ENCODE measurements around the gene PTGES2. TPM values are rescaled to one million over a fixed set of nuclear protein-coding genes. Genes with fewer than 3 reads are reported as not detected.

The PTGES2 gene
- polyA plus RNA-seq, 1 of the 3 experiments (the other 2 are of a cell fraction), result 141 TPM

DNA sequence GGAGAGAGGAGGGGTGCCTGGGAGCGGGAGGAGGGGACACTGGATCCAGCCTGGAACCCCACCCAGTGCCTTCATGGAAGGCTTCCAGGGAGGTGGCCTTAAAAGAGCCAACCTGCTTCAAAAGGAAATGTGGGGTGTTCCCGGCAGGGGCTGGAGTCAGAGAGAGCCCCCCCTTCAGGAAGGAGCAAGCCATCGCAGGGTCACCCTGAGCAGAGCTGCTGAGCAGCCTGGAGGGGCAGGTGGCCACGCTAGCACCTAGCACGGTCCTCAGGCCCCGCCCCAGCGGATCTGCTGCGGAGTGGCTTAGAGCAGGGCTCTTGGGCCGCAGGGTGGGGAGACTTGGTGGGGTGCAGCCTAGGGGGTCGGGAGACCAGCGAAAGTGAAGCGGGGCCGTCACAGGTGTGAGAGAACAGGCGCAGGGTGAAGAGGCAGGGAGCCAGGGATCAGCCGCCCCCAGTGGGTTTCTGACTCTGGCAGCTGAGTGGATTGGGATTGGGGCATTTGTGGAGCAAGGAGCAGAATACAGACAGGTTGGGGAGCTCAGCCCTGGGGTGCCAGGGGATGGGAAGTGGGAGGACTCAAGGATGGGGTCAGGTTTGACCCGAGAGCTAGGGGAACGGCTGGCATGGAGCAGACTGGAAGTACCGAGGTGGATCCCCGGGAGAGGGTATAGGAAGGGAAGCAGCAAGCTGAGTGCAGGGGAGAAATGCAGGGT lies 23.2 kb upstream of the PTGES2 start:
- H3K4me1 ChIP-seq (ENCODE audit: control insufficient read depth in 1 of 2, insufficient read depth in 2 of 2, low read depth in 1 of 2, low read length in 1 of 2), result no peaks in the 10 kb centered on the region; a peak in 1 of 4 replicates
- ChIA-PET POLR2A (no interaction called here), CTCF (interaction anchor here (0.9 to 4.4 kb wide), 3 partner anchors 33 to 103 kb away, joined by 3 to 20 read pairs (median 3); partner anchors contain the start of gene CIZ1)
- H3K27me3 ChIP-seq (ENCODE audit: insufficient read depth), result no peaks in the 10 kb centered on the region
- no peaks in the 10 kb centered on the region for H3F3A ChIP-seq (replicated peaks; ENCODE audit: insufficient read depth)
- no peaks in the 10 kb centered on the region for H3K79me2 ChIP-seq (ENCODE audit: insufficient read depth)
- peak; percentile 64 for DNase-seq
- TF ChIP-seq CTCF (IDR thresholded peaks at IDR 0.05), result peak; percentile 44
- no peak for TF ChIP-seq SMC3 (IDR thresholded peaks at IDR 0.05; ENCODE audit: low read depth, low read length)
- H3K9me2 ChIP-seq, result no peaks in the 10 kb centered on the region
- H3K4me3 ChIP-seq (ENCODE audit: low read depth in 2 of 2, low read length in 1 of 2), result no peak overlapping the region
- no peaks in the 10 kb centered on the region for H3K9me3 ChIP-seq
- no peaks in the 10 kb centered on the region for H3K36me3 ChIP-seq (replicated peaks in 1 of 2; ENCODE audit: control insufficient read depth in 1 of 2, insufficient read depth in 2 of 2, low read length in 1 of 2)
- H3K27ac ChIP-seq (ENCODE audit: low read depth in 2 of 2, low read length in 1 of 2), result no peak overlapping the region
- no peak overlapping the region for H2AFZ ChIP-seq (ENCODE audit: low read depth)
- no peaks in the 10 kb centered on the region for H4K20me1 ChIP-seq (ENCODE audit: insufficient read depth)
- 79% methylated on average over 17 of the region's 19 CpGs for WGBS (ENCODE audit: low lambda C conversion rate)
- H3K9ac ChIP-seq, result no peak overlapping the region
- H3K4me2 ChIP-seq, result no peak overlapping the region

DNA sequence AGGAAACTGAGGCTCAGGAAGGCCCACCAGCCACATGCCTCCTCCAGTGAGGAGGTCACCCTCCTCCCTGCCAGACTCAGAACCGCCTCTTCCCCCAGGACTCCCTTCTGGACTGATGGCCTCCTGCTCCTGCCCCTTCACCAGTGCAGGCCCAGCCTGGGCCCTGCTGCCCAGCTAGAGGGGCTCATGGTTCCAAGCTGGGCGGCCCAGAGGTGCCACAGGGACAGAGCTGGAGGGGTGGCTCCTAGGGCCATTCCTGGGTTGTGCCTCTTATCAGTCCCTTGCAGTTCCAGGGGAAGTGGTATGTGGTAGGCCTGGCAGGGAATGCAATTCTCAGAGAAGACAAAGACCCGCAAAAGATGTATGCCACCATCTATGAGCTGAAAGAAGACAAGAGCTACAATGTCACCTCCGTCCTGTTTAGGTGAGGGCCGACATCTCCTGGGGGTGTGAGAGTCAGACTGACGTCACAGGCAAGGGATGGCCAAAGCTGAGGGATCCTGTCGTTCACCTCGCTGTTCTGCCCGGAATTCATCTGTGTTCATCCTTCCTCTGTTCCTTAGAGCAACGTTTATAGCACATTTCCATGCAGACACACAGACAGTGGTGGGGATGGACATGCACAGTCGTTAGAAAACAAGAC lies 22.5 kb upstream of the PTGES2 start:
- Histone ChIP-seq H3K4me3 (ENCODE audit: low read depth in 2 of 2, low read length in 1 of 2) (no peak overlapping the region), H3K4me1 (ENCODE audit: control insufficient read depth in 1 of 2, insufficient read depth in 2 of 2, low read depth in 1 of 2, low read length in 1 of 2) (no peaks in the 10 kb centered on the region; a peak in 1 of 4 replicates), H3F3A (replicated peaks; ENCODE audit: insufficient read depth) (no peaks in the 10 kb centered on the region), H3K27me3 (ENCODE audit: insufficient read depth) (no peaks in the 10 kb centered on the region), H3K9me3 (no peaks in the 10 kb centered on the region), H3K27ac (ENCODE audit: low read depth in 2 of 2, low read length in 1 of 2) (no peak overlapping the region), H3K9me2 (no peaks in the 10 kb centered on the region), H4K20me1 (ENCODE audit: insufficient read depth) (no peaks in the 10 kb centered on the region), H3K9ac (no peak overlapping the region), H3K36me3 (replicated peaks in 1 of 2; ENCODE audit: control insufficient read depth in 1 of 2, insufficient read depth in 2 of 2, low read length in 1 of 2) (no peaks in the 10 kb centered on the region), H3K4me2 (no peak overlapping the region), H3K79me2 (ENCODE audit: insufficient read depth) (no peaks in the 10 kb centered on the region), H2AFZ (ENCODE audit: low read depth) (no peak overlapping the region)
- WGBS (ENCODE audit: low lambda C conversion rate), result 80% methylated on average over 11 of the region's 11 CpGs
- ChIA-PET POLR2A (no interaction called here), CTCF (interaction anchor here (1.0 to 4.4 kb wide), 2 partner anchors 33 to 41 kb away, joined by 3 to 20 read pairs; partner anchors contain the start of gene CIZ1)
- DNase-seq, result no peak
- no peak for TF ChIP-seq MXI1 (IDR thresholded peaks at IDR 0.05; ENCODE audit: low read depth, low read length)
- TF ChIP-seq YY1 (IDR thresholded peaks at IDR 0.05; ENCODE audit: low read depth), result no peak
- TF ChIP-seq POLR2AphosphoS5 (IDR thresholded peaks at IDR 0.05; ENCODE audit: low read depth, low read length), result no peak
- TF ChIP-seq, protein P1, sequence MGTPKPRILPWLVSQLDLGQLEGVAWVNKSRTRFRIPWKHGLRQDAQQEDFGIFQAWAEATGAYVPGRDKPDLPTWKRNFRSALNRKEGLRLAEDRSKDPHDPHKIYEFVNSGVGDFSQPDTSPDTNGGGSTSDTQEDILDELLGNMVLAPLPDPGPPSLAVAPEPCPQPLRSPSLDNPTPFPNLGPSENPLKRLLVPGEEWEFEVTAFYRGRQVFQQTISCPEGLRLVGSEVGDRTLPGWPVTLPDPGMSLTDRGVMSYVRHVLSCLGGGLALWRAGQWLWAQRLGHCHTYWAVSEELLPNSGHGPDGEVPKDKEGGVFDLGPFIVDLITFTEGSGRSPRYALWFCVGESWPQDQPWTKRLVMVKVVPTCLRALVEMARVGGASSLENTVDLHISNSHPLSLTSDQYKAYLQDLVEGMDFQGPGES (IDR thresholded peaks at IDR 0.05; ENCODE audit: low read depth, low read length), result no peak
- no peak for TF ChIP-seq GABPA (IDR thresholded peaks at IDR 0.05; ENCODE audit: low read depth)
- TF ChIP-seq, protein P2, sequence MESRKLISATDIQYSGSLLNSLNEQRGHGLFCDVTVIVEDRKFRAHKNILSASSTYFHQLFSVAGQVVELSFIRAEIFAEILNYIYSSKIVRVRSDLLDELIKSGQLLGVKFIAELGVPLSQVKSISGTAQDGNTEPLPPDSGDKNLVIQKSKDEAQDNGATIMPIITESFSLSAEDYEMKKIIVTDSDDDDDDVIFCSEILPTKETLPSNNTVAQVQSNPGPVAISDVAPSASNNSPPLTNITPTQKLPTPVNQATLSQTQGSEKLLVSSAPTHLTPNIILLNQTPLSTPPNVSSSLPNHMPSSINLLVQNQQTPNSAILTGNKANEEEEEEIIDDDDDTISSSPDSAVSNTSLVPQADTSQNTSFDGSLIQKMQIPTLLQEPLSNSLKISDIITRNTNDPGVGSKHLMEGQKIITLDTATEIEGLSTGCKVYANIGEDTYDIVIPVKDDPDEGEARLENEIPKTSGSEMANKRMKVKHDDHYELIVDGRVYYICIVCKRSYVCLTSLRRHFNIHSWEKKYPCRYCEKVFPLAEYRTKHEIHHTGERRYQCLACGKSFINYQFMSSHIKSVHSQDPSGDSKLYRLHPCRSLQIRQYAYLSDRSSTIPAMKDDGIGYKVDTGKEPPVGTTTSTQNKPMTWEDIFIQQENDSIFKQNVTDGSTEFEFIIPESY (IDR thresholded peaks at IDR 0.05; ENCODE audit: borderline replicate concordance, low read depth), result no peak
- no peak for TF ChIP-seq TEAD4 (IDR thresholded peaks at IDR 0.05; ENCODE audit: borderline replicate concordance, insufficient read depth)
- TF ChIP-seq FOSL2 (IDR thresholded peaks at IDR 0.05; ENCODE audit: borderline replicate concordance, low read depth), result no peak
- TF ChIP-seq TCF12 (IDR thresholded peaks at IDR 0.05), result no peak
- no peak for TF ChIP-seq RCOR1 (IDR thresholded peaks at IDR 0.05; ENCODE audit: low read length)
